AG04449 (cell line): ENCODE data around the gene ASCL2.

Experiments
- CTCF ChIA-PET: fragments of 350-600 bp; formaldehyde crosslinking; extraction: SDS; loops from one replicate; lab custom pipeline; 2021; ENCODE audit warnings: antibody characterized with exemption; lab: Yijun Ruan, JAX
- POLR2A ChIA-PET: fragments of 400-600, 350-600 bp; formaldehyde crosslinking; extraction: SDS; loops from one replicate; lab custom pipeline; 2020; ENCODE audit warnings: antibody characterized with exemption, inconsistent platforms; lab: Yijun Ruan, JAX
- DNase-seq: peaks from one replicate; pipeline ENCODE4 v3.0.0-alpha.2; 2010; ENCODE audit warnings: low read depth, low spot score
- H3K4me3 ChIP-seq: 2 replicates; pipeline ENCODE4 v1.5.1; 2011; ENCODE audit warnings: low read depth, mild to moderate bottlenecking, control low read depth, low read length
- CTCF ChIP-seq: IDR thresholded peaks from one replicate; pipeline ENCODE4 v1.5.1; 2011; ENCODE audit warnings: mild to moderate bottlenecking, moderate library complexity, low read length, control low read depth, inconsistent platforms; ENCODE audit not compliant: insufficient read depth; ENCODE audit errors: missing control alignments

The ASCL2 gene

GRCh38 chr11:2235588-2236326 is 34.6 kb downstream of the ASCL2 start:
- TF ChIP-seq CTCF = no peak
- ChIA-PET POLR2A (no interaction called here), CTCF (no interaction called here)
- no peak overlapping the region for H3K4me3 ChIP-seq
- no peak for DNase-seq

- ChIA-PET CTCF (no interaction called here), POLR2A (no interaction called here)
- no peak for TF ChIP-seq CTCF
- no peak overlapping the region for H3K4me3 ChIP-seq
- DNase-seq = no peak
Measured at GRCh38 chr11:2234963-2235362, 35.4 kb downstream of the ASCL2 start.

GRCh38 chr11:2233693-2234455 is 36.5 kb downstream of the ASCL2 start:
- DNase-seq = no peak
- POLR2A ChIA-PET = no interaction called here
- H3K4me3 ChIP-seq = no peak overlapping the region
- no peak for TF ChIP-seq CTCF
- CTCF ChIA-PET = interaction anchor here (1.1 kb wide), 1 partner anchor 187 kb away, joined by 5 read pairs; no protein-coding TSS in a partner anchor

- no peak for DNase-seq
- no peak for TF ChIP-seq CTCF
- POLR2A ChIA-PET = no interaction called here
- CTCF ChIA-PET = no interaction called here
- no peak overlapping the region for H3K4me3 ChIP-seq
Measured at GRCh38 chr11:2229713-2230297, 40.6 kb downstream of the ASCL2 start.

GRCh38 chr11:2224254-2224653 is 46.1 kb downstream of the ASCL2 start:
- no peak for TF ChIP-seq CTCF
- DNase-seq = no peak
- ChIA-PET CTCF (interaction anchor here (1.1 to 2.7 kb wide), 3 partner anchors 30 to 196 kb away, joined by 3 to 10 read pairs (median 3); no protein-coding TSS in a partner anchor), POLR2A (no interaction called here)
- no peak overlapping the region for H3K4me3 ChIP-seq
